HepG2 (cell line): ENCODE results near the gene GRIK4. TPM values are rescaled to one million over a fixed set of nuclear protein-coding genes. Genes with fewer than 3 reads are reported as not detected.

Source experiments
- ATAC-seq: fragments of 200-7000 bp; cut with Tn5 transposase; 3 replicates; pipeline ENCODE4 v1.9.1; 2020; ENCODE audit warnings: mild to moderate bottlenecking, moderate library complexity
- BruUV-seq: library from RNA; stranded (reverse); fragments of 400-500 nt; replicated peaks from 2 replicates; lab custom pipeline; 2021; lab: Mats Ljungman, UMichigan
- CTCF ChIA-PET: fragments of 300-600 bp; formaldehyde crosslinking; extraction: SDS; loops from one replicate; lab custom pipeline; 2021; ENCODE audit warnings: low total read pairs, inconsistent platforms, low intra/inter-chr PET ratio; lab: Yijun Ruan, JAX
- POLR2A ChIA-PET: fragments of 350-600 bp; sonication (Branson Sonifier 250); formaldehyde crosslinking; loops from one replicate; lab custom pipeline; 2020; ENCODE audit warnings: antibody characterized with exemption, inconsistent platforms; lab: Yijun Ruan, JAX
- DNase-seq: peaks from one replicate; pipeline ENCODE4 v3.0.0-alpha.2; 2015; ENCODE audit warnings: low spot score
- FAIRE-seq: peaks from 3 replicates; lab custom pipeline; 2011; peaks lifted over from hg19 to GRCh38; lab: Jason Lieb, UNC
- H2AFZ ChIP-seq: one replicate; pipeline ENCODE4 v1.6.1; 2011; ENCODE audit warnings: low read length, inconsistent platforms
- H3K27ac ChIP-seq: fragments of 300-600 bp; 3 replicates; pipeline ENCODE4 v1.8.0; 2011; ENCODE audit warnings: mixed run types, mild to moderate bottlenecking, mixed read lengths, low read length, inconsistent platforms; ENCODE audit not compliant: insufficient read depth; ENCODE audit errors: extremely low read length
- H3K27me3 ChIP-seq, 2 experiments: fragments of 200-600 bp in 1 of 2; 2 replicates in 1 of 2; 3 replicates in 1 of 2; pipeline versions ENCODE4 v1.6.0 to v1.8.0; 2011; ENCODE audit warnings: low read length in 2 of 2, mild to moderate bottlenecking in 2 of 2, moderate library complexity in 2 of 2, inconsistent platforms in 1 of 2; ENCODE audit not compliant: insufficient read depth in 2 of 2, control insufficient read depth in 1 of 2
- H3K36me3 ChIP-seq, 2 experiments: fragments of 200-600 bp in 1 of 2; replicated peaks in 1 of 2; 2 replicates in 1 of 2; 3 replicates in 1 of 2; pipeline versions ENCODE4 v1.5.1 to v1.8.0; 2011; ENCODE audit warnings: low read length in 2 of 2, inconsistent platforms in 1 of 2; ENCODE audit not compliant: insufficient read depth in 2 of 2, control insufficient read depth in 1 of 2
- H3K4me1 ChIP-seq: 2 replicates; pipeline ENCODE4 v1.5.1; 2012; ENCODE audit warnings: low read length, inconsistent platforms; ENCODE audit not compliant: insufficient read depth
- H3K4me2 ChIP-seq: 2 replicates; pipeline ENCODE4 v1.6.0; 2011; ENCODE audit warnings: low read depth, low read length, inconsistent platforms
- H3K4me3 ChIP-seq, 3 experiments: fragments of 200-600 bp in 1 of 3; sonication (generic), shearing (Covaris generic) in 1 of 3; replicated peaks in 1 of 3; 2 replicates each; pipeline ENCODE4 v1.5.1; 2011 to 2016; ENCODE audit warnings: low read length in 3 of 3, inconsistent platforms in 2 of 3, low read depth in 2 of 3, mild to moderate bottlenecking in 2 of 3, control low read depth in 1 of 3, mixed read lengths in 1 of 3; ENCODE audit not compliant: insufficient read depth in 1 of 3
- H3K79me2 ChIP-seq: one replicate; pipeline ENCODE4 v1.6.1; 2011; ENCODE audit warnings: low read length, inconsistent platforms; ENCODE audit not compliant: insufficient read depth
- H3K9ac ChIP-seq: 2 replicates; pipeline ENCODE4 v1.6.0; 2011; ENCODE audit warnings: mild to moderate bottlenecking, low read depth, low read length, inconsistent platforms; ENCODE audit not compliant: insufficient read depth
- H3K9me3 ChIP-seq: 2 replicates; pipeline ENCODE4 v1.5.1; 2012; ENCODE audit warnings: mild to moderate bottlenecking, low read length
- H4K20me1 ChIP-seq: 2 replicates; pipeline ENCODE4 v1.6.0; 2011; ENCODE audit warnings: inconsistent platforms, mild to moderate bottlenecking, low read length, moderate library complexity; ENCODE audit not compliant: insufficient read depth
- E2F1 ChIP-seq: sonication (generic); formaldehyde crosslinking; IDR thresholded peaks from 2 replicates; pipeline ENCODE4 v1.5.0; 2020; ENCODE audit warnings: missing genetic modification reagents
- JUND ChIP-seq: sonication (generic); formaldehyde crosslinking; IDR thresholded peaks from 2 replicates; pipeline ENCODE4 v1.8.0; 2022; ENCODE audit warnings: mild to moderate bottlenecking, missing genetic modification reagents
- PHF21A ChIP-seq: sonication (generic); formaldehyde crosslinking; IDR thresholded peaks from 2 replicates; pipeline ENCODE4 v1.5.0; 2020; ENCODE audit warnings: mild to moderate bottlenecking, missing genetic modification reagents
- TFDP2 ChIP-seq: sonication (generic); formaldehyde crosslinking; IDR thresholded peaks from 2 replicates; pipeline ENCODE4 v1.4.0; 2020; ENCODE audit warnings: missing genetic modification reagents
- ZNF629 ChIP-seq: sonication (generic); formaldehyde crosslinking; conservative IDR thresholded peaks from 2 replicates; pipeline ENCODE4 v1.5.0; 2020; ENCODE audit warnings: missing genetic modification reagents
- WGBS: methylation state at CpG from one replicate; pipeline ENCODE4 v1.1.6; 2017; ENCODE audit warnings: low lambda C conversion rate; 5-methylcytosine and 5-hydroxymethylcytosine counted together
- in situ Hi-C: cut with HindIII; loops from 2 replicates; pipeline ENCODE4 v1.10.0; 2017; ENCODE audit warnings: low pct_unique_long_range_greater_than_20kb; ENCODE audit not compliant: extremely low pct_ligation_motif_present
- intact Hi-C: fragments of 100-400 bp; cut with micrococcal nuclease; formaldehyde crosslinking; loops from one replicate; pipeline ENCODE4 v1.10.0; 2022; ENCODE audit not compliant: unreplicated experiment
- polyA plus RNA-seq, 8 experiments: library from polyadenylated mRNA; depleted of rRNA in 3 of 8; stranded (reverse) in 7 of 8; unstranded in 1 of 8; fragments of >200 nt; fragmentation: Illumina TruSeq in 4 of 8; extraction: Trizol in 4 of 8; gene quantifications; 2 replicates each; pipeline versions ENCODE4 v1.2.1 to v1.2.3, GENCODE V29; 2011 to 2016; ENCODE audit warnings: low read depth in 4 of 8, missing spikeins in 1 of 8, mixed read lengths in 1 of 8; ENCODE audit not compliant: insufficient read depth in 1 of 8
- total RNA-seq, 5 experiments: library from RNA; depleted of rRNA; stranded (reverse); fragments of >200 nt; fragmentation: Illumina TruSeq; extraction: Trizol; gene quantifications; 2 replicates each; pipeline ENCODE4 v1.2.3, GENCODE V29; 2016; ENCODE audit warnings: low read depth in 1 of 5

The GRIK4 gene
- total and polyA plus RNA-seq, 2 of the 13 experiments (the other 11 are each of a cell fraction or from before 2014, with no cell fraction given), result 0.04 to 0.07 TPM

GRCh38 chr11:120539667-120540369, 28.3 kb downstream of the GRIK4 start:
- POLR2A ChIA-PET, result interaction anchor here (1.0 to 2.6 kb wide), 2 partner anchors 8 to 17 kb away, joined by 4 to 10 read pairs; no protein-coding TSS in a partner anchor
- ATAC-seq (no peak; the same call in 2 of the 3 replicates), FAIRE-seq (no peak)

More at GRCh38 chr11:120539667-120540369, 28.3 kb downstream of the GRIK4 start:
- CTCF ChIA-PET, result no interaction called here
- Histone ChIP-seq H3K4me2 (no peak overlapping the region), H4K20me1 (no peaks in the 10 kb centered on the region), H3K27ac (no peak overlapping the region), H3K9ac (no peak overlapping the region), H3K9me3 (no peaks in the 10 kb centered on the region), H3K36me3 (no peaks in the 10 kb centered on the region), H3K27me3 (no peaks in the 10 kb centered on the region; a peak in 1 of 5 replicates), H2AFZ (no peak overlapping the region), H3K4me3 (no peak overlapping the region), H3K79me2 (no peaks in the 10 kb centered on the region), H3K4me1 (peaks cover 25% of the 10 kb centered on the region)
- intact Hi-C loops, result no loop called here
- no TSS peak for BruUV-seq
- 52% methylated on average over 8 of the region's 9 CpGs for WGBS
- in situ Hi-C loops, result no loop called here
- TF ChIP-seq ZNF629 (CRISPR knock-in tag) (no peak), TFDP2 (CRISPR knock-in tag) (no peak), PHF21A (CRISPR knock-in tag) (no peak), E2F1 (CRISPR knock-in tag) (no peak), JUND (CRISPR knock-in tag) (no peak)
- no peak for DNase-seq
